Endothelial cell of umbilical vein (primary cell): Measurements from ENCODE around the gene WRNIP1. TPM values are rescaled to one million over a fixed set of nuclear protein-coding genes. Genes with fewer than 3 reads are reported as not detected.

ENCODE experiments used
- BruUV-seq: library from RNA; stranded (reverse); fragments of 400-500 nt; replicated peaks from 2 replicates; lab custom pipeline; 2021; lab: Mats Ljungman, UMichigan
- CTCF ChIA-PET: fragments of 300-600, 350-600 bp; sonication (Branson Sonifier 250); formaldehyde crosslinking; loops from one replicate; lab custom pipeline; 2021; ENCODE audit warnings: antibody characterized with exemption, inconsistent platforms; lab: Charles Lee
- POLR2A ChIA-PET: fragments of 300-600, 350-600 bp; sonication (Branson Sonifier 250); formaldehyde crosslinking; loops from one replicate; lab custom pipeline; 2021; ENCODE audit warnings: antibody characterized with exemption, inconsistent platforms; lab: Charles Lee
- DNase-seq: peaks from one replicate; pipeline ENCODE4 v3.0.0-alpha.2; 2011; ENCODE audit warnings: low read depth, low spot score
- FAIRE-seq: peaks from 2 replicates; lab custom pipeline; 2011; peaks lifted over from hg19 to GRCh38; lab: Jason Lieb, UNC
- H2AFZ ChIP-seq: 2 replicates; pipeline ENCODE4 v1.6.0; 2012; ENCODE audit warnings: low read depth, low read length, control low read depth, inconsistent platforms
- H3K27ac ChIP-seq: 2 replicates; pipeline ENCODE4 v1.5.1; 2011; ENCODE audit warnings: low read depth, mild to moderate bottlenecking, control low read depth, low read length, moderate library complexity; ENCODE audit not compliant: insufficient read depth
- H3K27me3 ChIP-seq, 2 experiments: 2 replicates each; pipeline versions ENCODE4 v1.6.0 to v1.6.1; 2011; ENCODE audit warnings: low read length in 2 of 2, mixed read lengths in 1 of 2; ENCODE audit not compliant: control insufficient read depth in 2 of 2, insufficient read depth in 2 of 2
- H3K36me3 ChIP-seq, 2 experiments: 2 replicates in 1 of 2; 3 replicates in 1 of 2; pipeline ENCODE4 v1.5.1; 2011; ENCODE audit warnings: low read length in 2 of 2, mild to moderate bottlenecking in 1 of 2, moderate library complexity in 1 of 2; ENCODE audit not compliant: control insufficient read depth in 2 of 2, insufficient read depth in 2 of 2; ENCODE audit errors: extremely low read depth in 1 of 2
- H3K4me1 ChIP-seq: 3 replicates; pipeline ENCODE4 v1.5.1; 2011; ENCODE audit warnings: mild to moderate bottlenecking, low read length; ENCODE audit not compliant: control insufficient read depth, insufficient read depth; ENCODE audit errors: extremely low read depth
- H3K4me2 ChIP-seq: 2 replicates; pipeline ENCODE4 v1.6.1; 2011; ENCODE audit warnings: low read length, control low read depth, mixed read lengths; ENCODE audit not compliant: insufficient read depth
- H3K4me3 ChIP-seq, 3 experiments: fragments of 200-600 bp in 1 of 3; sonication (generic), shearing (Covaris generic) in 1 of 3; replicated peaks in 1 of 3; 2 replicates each; pipeline ENCODE4 v1.5.1; 2011 to 2016; ENCODE audit warnings: control low read depth in 3 of 3, low read length in 3 of 3, mild to moderate bottlenecking in 2 of 3, inconsistent platforms in 1 of 3, low read depth in 1 of 3, moderate library complexity in 1 of 3; ENCODE audit not compliant: insufficient read depth in 1 of 3
- H3K79me2 ChIP-seq: 2 replicates; pipeline ENCODE4 v1.6.0; 2012; ENCODE audit warnings: low read length, inconsistent platforms; ENCODE audit not compliant: control insufficient read depth, insufficient read depth
- H3K9ac ChIP-seq: replicated peaks from 2 replicates; pipeline ENCODE3; 2011; ENCODE audit warnings: low read length, control low read depth; ENCODE audit not compliant: insufficient read depth; ENCODE audit errors: extremely low read depth
- H3K9me1 ChIP-seq: replicated peaks from 3 replicates; pipeline ENCODE4 v1.6.0; 2011; ENCODE audit warnings: mild to moderate bottlenecking, low read length; ENCODE audit not compliant: control insufficient read depth, insufficient read depth; ENCODE audit errors: extremely low read depth
- H3K9me3 ChIP-seq: replicated peaks from 2 replicates; pipeline ENCODE4 v1.5.1; 2012; ENCODE audit warnings: low read length, inconsistent platforms; ENCODE audit not compliant: control insufficient read depth, insufficient read depth
- H4K20me1 ChIP-seq: replicated peaks from 2 replicates; pipeline ENCODE3; 2011; ENCODE audit warnings: mild to moderate bottlenecking, low read length; ENCODE audit not compliant: control insufficient read depth, insufficient read depth; ENCODE audit errors: extremely low read depth
- EZH2 ChIP-seq: IDR thresholded peaks from 2 replicates; pipeline ENCODE4 v1.6.1; 2012; ENCODE audit warnings: borderline replicate concordance, low read depth, mild to moderate bottlenecking, moderate library complexity, low read length, inconsistent platforms; ENCODE audit not compliant: severe bottlenecking
- FOS ChIP-seq: IDR thresholded peaks from 2 replicates; pipeline ENCODE4 v1.6.1; 2011; ENCODE audit warnings: mild to moderate bottlenecking, low read length, moderate library complexity, borderline replicate concordance; ENCODE audit not compliant: insufficient read depth
- GATA2 ChIP-seq: IDR thresholded peaks from 2 replicates; pipeline ENCODE4 v1.7.0; 2011; ENCODE audit warnings: low read depth, mild to moderate bottlenecking, moderate library complexity, mixed read lengths, low read length; ENCODE audit not compliant: insufficient read length, insufficient read depth
- JUN ChIP-seq: IDR thresholded peaks from 2 replicates; pipeline ENCODE4 v1.6.1; 2011; ENCODE audit warnings: borderline replicate concordance, low read depth; ENCODE audit not compliant: insufficient read length, insufficient read depth
- MYC ChIP-seq: IDR thresholded peaks from one replicate; pipeline ENCODE4 v1.6.1; 2011; ENCODE audit warnings: mild to moderate bottlenecking, low read depth, low read length
- POLR2AphosphoS5 ChIP-seq: IDR thresholded peaks from 2 replicates; pipeline ENCODE4 v1.6.1; 2012; ENCODE audit warnings: low read depth, mild to moderate bottlenecking, control low read depth, low read length, moderate library complexity; ENCODE audit not compliant: insufficient read depth
- dilution Hi-C: fragments of 300-500 bp; cut with MboI; formaldehyde crosslinking; loops from one replicate; pipeline ENCODE4 v1.15.0; 2019; ENCODE audit warnings: low sequenced_read_pairs; ENCODE audit not compliant: extremely low pct_ligation_motif_present
- intact Hi-C: fragments of 100-400 bp; cut with micrococcal nuclease; formaldehyde crosslinking; loops from one replicate; pipeline ENCODE4 v1.10.0; 2022
- polyA plus RNA-seq, 4 experiments: library from polyadenylated mRNA; depleted of rRNA in 3 of 4; stranded (reverse) in 3 of 4; unstranded in 1 of 4; fragments of >200 nt; gene quantifications; 2 replicates each; pipeline versions ENCODE4 v1.2.1 to v1.2.3, GENCODE V29; 2011 to 2012; ENCODE audit warnings: missing spikeins in 1 of 4
- total RNA-seq: library from RNA; stranded (reverse); gene quantifications from 2 replicates; pipeline ENCODE4 v1.2.3, GENCODE V29; 2021
- TF ChIP-seq, protein P1 (sequence below), 2 donors: IDR thresholded peaks; 1 replicate in 1 of 2; 2 replicates in 1 of 2; pipeline ENCODE4 v1.5.1; 2011; ENCODE audit warnings: low read length in 2 of 2, mild to moderate bottlenecking in 2 of 2, moderate library complexity in 2 of 2, control low read depth in 1 of 2, inconsistent platforms in 1 of 2, low read depth in 1 of 2; ENCODE audit not compliant: insufficient read depth in 1 of 2; ENCODE audit errors: extremely low read depth in 1 of 2

Gene WRNIP1
- total and polyA plus RNA-seq, 2 donors (not counting 3 experiments of a cell fraction or from before 2014, with no cell fraction given) = 50.1 to 68.9 TPM

GRCh38 chr6:2805031-2805430, 39.8 kb downstream of the WRNIP1 start:
- TF ChIP-seq, protein P1, sequence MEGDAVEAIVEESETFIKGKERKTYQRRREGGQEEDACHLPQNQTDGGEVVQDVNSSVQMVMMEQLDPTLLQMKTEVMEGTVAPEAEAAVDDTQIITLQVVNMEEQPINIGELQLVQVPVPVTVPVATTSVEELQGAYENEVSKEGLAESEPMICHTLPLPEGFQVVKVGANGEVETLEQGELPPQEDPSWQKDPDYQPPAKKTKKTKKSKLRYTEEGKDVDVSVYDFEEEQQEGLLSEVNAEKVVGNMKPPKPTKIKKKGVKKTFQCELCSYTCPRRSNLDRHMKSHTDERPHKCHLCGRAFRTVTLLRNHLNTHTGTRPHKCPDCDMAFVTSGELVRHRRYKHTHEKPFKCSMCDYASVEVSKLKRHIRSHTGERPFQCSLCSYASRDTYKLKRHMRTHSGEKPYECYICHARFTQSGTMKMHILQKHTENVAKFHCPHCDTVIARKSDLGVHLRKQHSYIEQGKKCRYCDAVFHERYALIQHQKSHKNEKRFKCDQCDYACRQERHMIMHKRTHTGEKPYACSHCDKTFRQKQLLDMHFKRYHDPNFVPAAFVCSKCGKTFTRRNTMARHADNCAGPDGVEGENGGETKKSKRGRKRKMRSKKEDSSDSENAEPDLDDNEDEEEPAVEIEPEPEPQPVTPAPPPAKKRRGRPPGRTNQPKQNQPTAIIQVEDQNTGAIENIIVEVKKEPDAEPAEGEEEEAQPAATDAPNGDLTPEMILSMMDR (IDR thresholded peaks at IDR 0.05; ENCODE audit: extremely low read depth in 1 of 2, insufficient read depth in 1 of 2, low read depth in 1 of 2, low read length in 2 of 2) = no peak
- TF ChIP-seq MYC (no peak), FOS (no peak), POLR2AphosphoS5 (no peak), EZH2 (no peak), JUN (no peak), GATA2 (no peak)

More at GRCh38 chr6:2805031-2805430, 39.8 kb downstream of the WRNIP1 start:
- Histone ChIP-seq H3K4me2 (no peak overlapping the region), H3K4me1 (peaks cover 38% of the 10 kb centered on the region), H3K36me3 (no peaks in the 10 kb centered on the region), H3K9me3 (no peaks in the 10 kb centered on the region), H3K79me2 (no peaks in the 10 kb centered on the region), H3K27me3 (no peaks in the 10 kb centered on the region), H3K27ac (no peak overlapping the region), H3K4me3 (no peak overlapping the region), H3K9me1 (no peaks in the 10 kb centered on the region), H4K20me1 (no peaks in the 10 kb centered on the region), H2AFZ (no peak overlapping the region), H3K9ac (no peak overlapping the region)
- POLR2A ChIA-PET = no interaction called here
- intact Hi-C loops (no loop called here), dilution Hi-C loops (no loop called here)
- CTCF ChIA-PET = no interaction called here
- no TSS peak for BruUV-seq
- DNase-seq (no peak), FAIRE-seq (no peak)
